HEK293 (cell line): Measurements from ENCODE around the gene ZACN.

ENCODE experiments used
- CTCF ChIA-PET: fragments of 350-600 bp; formaldehyde crosslinking; extraction: SDS; loops from one replicate; lab custom pipeline; 2021; ENCODE audit warnings: antibody characterized with exemption; lab: Yijun Ruan, JAX
- POLR2A ChIA-PET: fragments of 300-600 bp; formaldehyde crosslinking; extraction: SDS; loops from one replicate; lab custom pipeline; 2020; ENCODE audit warnings: antibody characterized with exemption, inconsistent platforms; lab: Yijun Ruan, JAX
- H3K27ac ChIP-seq: fragments of 200-500 bp; sonication (Bioruptor generic); 2 replicates; pipeline ENCODE4 v1.5.1; 2014; ENCODE audit warnings: low read depth, low read length, control low read depth, inconsistent platforms; ENCODE audit errors: extremely low read depth
- H3K36me3 ChIP-seq, 2 experiments: fragments of 200-500 bp in 1 of 2; sonication (Bioruptor generic) in 1 of 2; 1 replicate in 1 of 2; 2 replicates in 1 of 2; pipeline ENCODE4 v1.5.1; 2014 to 2017; ENCODE audit warnings: inconsistent platforms in 2 of 2, low read length in 2 of 2; ENCODE audit not compliant: control insufficient read depth in 2 of 2, insufficient read depth in 1 of 2
- H3K4me1 ChIP-seq: fragments of 200-500 bp; sonication (Bioruptor generic); 2 replicates; pipeline ENCODE4 v1.5.1; 2014; ENCODE audit warnings: mild to moderate bottlenecking, low read length, inconsistent platforms; ENCODE audit not compliant: control insufficient read depth, insufficient read depth
- H3K4me3 ChIP-seq: 2 replicates; pipeline ENCODE4 v1.5.1; 2011; ENCODE audit warnings: low read depth, mild to moderate bottlenecking, control low read depth, low read length, moderate library complexity
- H3K9me3 ChIP-seq: fragments of 200-500 bp; sonication (Bioruptor generic); 2 replicates; pipeline ENCODE4 v1.5.1; 2014; ENCODE audit warnings: low read depth, low read length, inconsistent platforms; ENCODE audit not compliant: control insufficient read depth, insufficient read depth
- GLIS2 ChIP-seq: fragments of 450-650 bp; formaldehyde crosslinking; IDR thresholded peaks from 2 replicates; pipeline ENCODE4 v1.5.1; 2016; ENCODE audit warnings: missing biosample characterization, missing genetic modification characterization
- HIC1 ChIP-seq: fragments of 450-650 bp; formaldehyde crosslinking; IDR thresholded peaks from 2 replicates; pipeline ENCODE4 v1.5.1; 2016; ENCODE audit warnings: missing biosample characterization, missing genetic modification characterization
- HOXD13 ChIP-seq: sonication (generic); formaldehyde crosslinking; IDR thresholded peaks from 2 replicates; pipeline ENCODE4 v1.8.0; 2022; ENCODE audit warnings: missing genetic modification reagents, borderline replicate concordance
- IKZF3 ChIP-seq: fragments of 450-650 bp; IDR thresholded peaks from 2 replicates; pipeline ENCODE4 v1.5.0; 2018; ENCODE audit warnings: missing biosample characterization, mild to moderate bottlenecking, missing genetic modification characterization, moderate library complexity
- INSM2 ChIP-seq: fragments of 450-650 bp; formaldehyde crosslinking; IDR thresholded peaks from 2 replicates; pipeline ENCODE4 v1.5.1; 2016; ENCODE audit warnings: missing biosample characterization, missing genetic modification characterization
- MEIS1 ChIP-seq: sonication (generic); formaldehyde crosslinking; IDR thresholded peaks from 2 replicates; pipeline ENCODE4 v1.8.1; 2022; ENCODE audit warnings: missing genetic modification reagents, mild to moderate bottlenecking, borderline replicate concordance
- RBAK ChIP-seq: fragments of 450-650 bp; formaldehyde crosslinking; IDR thresholded peaks from 2 replicates; pipeline ENCODE4 v1.5.1; 2016; ENCODE audit warnings: missing biosample characterization, missing genetic modification characterization
- WT1 ChIP-seq: fragments of 450-650 bp; formaldehyde crosslinking; IDR thresholded peaks from 2 replicates; pipeline ENCODE4 v1.5.1; 2016; ENCODE audit warnings: missing biosample characterization, missing genetic modification characterization
- ZFP37 ChIP-seq: fragments of 450-650 bp; formaldehyde crosslinking; IDR thresholded peaks from 2 replicates; pipeline ENCODE4 v1.5.1; 2016; ENCODE audit warnings: missing biosample characterization, missing genetic modification characterization
- ZFP69B ChIP-seq: fragments of 450-650 bp; formaldehyde crosslinking; IDR thresholded peaks from 2 replicates; pipeline ENCODE4 v1.5.1; 2016; ENCODE audit warnings: missing biosample characterization, missing genetic modification characterization
- ZIC2 ChIP-seq: fragments of 450-650 bp; formaldehyde crosslinking; IDR thresholded peaks from 2 replicates; pipeline ENCODE4 v1.5.1; 2016; ENCODE audit warnings: missing biosample characterization, missing genetic modification characterization
- ZNF121 ChIP-seq: fragments of 450-650 bp; formaldehyde crosslinking; IDR thresholded peaks from 2 replicates; pipeline ENCODE4 v1.5.1; 2016; ENCODE audit warnings: missing biosample characterization, missing genetic modification characterization
- ZNF133 ChIP-seq: fragments of 450-650 bp; formaldehyde crosslinking; IDR thresholded peaks from 2 replicates; pipeline ENCODE4 v1.5.1; 2016; ENCODE audit warnings: missing biosample characterization, missing genetic modification characterization
- ZNF302 ChIP-seq: fragments of 450-650 bp; formaldehyde crosslinking; IDR thresholded peaks from 2 replicates; pipeline ENCODE4 v1.5.1; 2016; ENCODE audit warnings: missing biosample characterization, missing genetic modification characterization, low read depth
- ZNF335 ChIP-seq: fragments of 450-650 bp; formaldehyde crosslinking; conservative IDR thresholded peaks from 2 replicates; pipeline ENCODE4 v1.5.1; 2016; ENCODE audit warnings: missing biosample characterization, missing genetic modification characterization
- ZNF354C ChIP-seq: fragments of 450-650 bp; formaldehyde crosslinking; IDR thresholded peaks from 2 replicates; pipeline ENCODE4 v1.5.1; 2016; ENCODE audit warnings: missing biosample characterization, missing genetic modification characterization, low read depth, borderline replicate concordance
- ZNF416 ChIP-seq: fragments of 450-650 bp; formaldehyde crosslinking; IDR thresholded peaks from 2 replicates; pipeline ENCODE4 v1.5.1; 2016; ENCODE audit warnings: missing biosample characterization, missing genetic modification characterization
- ZNF530 ChIP-seq: fragments of 450-650 bp; formaldehyde crosslinking; IDR thresholded peaks from 2 replicates; pipeline ENCODE4 v1.5.1; 2016; ENCODE audit warnings: low read depth, missing biosample characterization, missing genetic modification characterization
- ZNF555 ChIP-seq: fragments of 450-650 bp; formaldehyde crosslinking; conservative IDR thresholded peaks from 2 replicates; pipeline ENCODE4 v1.5.1; 2017; ENCODE audit warnings: missing biosample characterization, mild to moderate bottlenecking, missing genetic modification characterization, inconsistent platforms
- ZNF624 ChIP-seq: fragments of 450-650 bp; formaldehyde crosslinking; IDR thresholded peaks from 2 replicates; pipeline ENCODE4 v1.5.1; 2017; ENCODE audit warnings: missing biosample characterization, missing genetic modification characterization
- ZSCAN23 ChIP-seq: fragments of 450-650 bp; formaldehyde crosslinking; IDR thresholded peaks from 2 replicates; pipeline ENCODE4 v1.5.1; 2016; ENCODE audit warnings: missing biosample characterization, missing genetic modification characterization

The ZACN gene

DNA sequence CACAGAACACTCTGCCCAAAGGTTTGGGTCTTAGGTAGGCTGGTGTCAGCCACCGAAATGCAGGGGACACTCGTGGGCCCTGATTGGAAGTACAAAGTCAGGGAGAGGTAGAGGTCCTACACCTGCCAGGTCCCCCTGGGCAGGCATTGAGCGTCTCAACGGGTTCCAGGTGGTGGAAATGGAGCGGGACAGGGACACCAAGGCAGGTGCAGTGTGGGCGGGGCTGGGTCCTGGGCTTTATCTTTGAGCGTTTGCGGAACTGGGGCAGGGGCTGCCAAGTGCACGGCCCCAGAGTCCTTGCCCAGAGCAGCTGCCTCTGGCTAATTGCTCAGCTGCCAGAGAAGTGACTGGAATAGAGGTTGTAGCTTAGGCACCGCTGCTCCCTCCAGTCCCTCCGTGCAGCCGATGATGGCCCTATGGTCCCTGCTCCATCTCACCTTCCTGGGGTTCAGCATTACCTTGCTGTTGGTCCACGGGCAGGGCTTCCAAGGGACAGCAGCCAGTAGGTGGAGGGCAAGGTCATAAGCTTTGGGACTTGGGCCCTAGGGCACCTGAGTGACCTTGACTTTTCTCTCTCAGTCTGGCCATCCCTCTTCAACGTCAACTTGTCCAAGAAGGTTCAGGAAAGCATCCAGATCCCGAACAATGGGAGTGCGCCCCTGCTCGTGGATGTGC is at the start of gene ZACN:
TSS of gene ZACN (plus strand) at position 323 of the 675 bp plus-strand sequence. CDS start at position 406, 83 bp downstream.
- Histone ChIP-seq H3K4me1 (peaks cover 16% of the 10 kb centered on the region), H3K36me3 (peaks cover 0 to 25% of the 10 kb centered on the region in 2 experiments; a peak in 1 of 3 replicates), H3K9me3 (no peaks in the 10 kb centered on the region), H3K4me3 (no peak within 1 kb of the TSS), H3K27ac (no peak within 1 kb of the TSS)
- TF ChIP-seq ZNF555 (tag by site-specific recombination), result no peak
- TF ChIP-seq HOXD13, result no peak
- TF ChIP-seq ZNF624, result no peak
- no peak for TF ChIP-seq RBAK (tag by site-specific recombination)
- no peak for TF ChIP-seq HIC1
- no peak for TF ChIP-seq ZNF335 (tag by site-specific recombination)
- no peak for TF ChIP-seq ZIC2 (tag by site-specific recombination)
- POLR2A ChIA-PET, result interaction anchor here (0.6 to 4.2 kb wide), 6 partner anchors 9 to 186 kb away, joined by 4 to 23 read pairs (median 5); partner anchors contain the start of genes EXOC7 and UBALD2
- CTCF ChIA-PET, result interaction anchor here (0.7 to 1.6 kb wide), 3 partner anchors 42 to 221 kb away, joined by 3 to 10 read pairs (median 3); no protein-coding TSS in a partner anchor

GRCh38 chr17:76032073-76032779 is 46.8 kb upstream of the ZACN start:
- no peak overlapping the region for H3K4me3 ChIP-seq
- no peaks in the 10 kb centered on the region for H3K9me3 ChIP-seq
- ChIA-PET POLR2A (interaction anchor here (0.7 to 0.8 kb wide), 2 partner anchors 40 to 176 kb away, joined by 3 to 4 read pairs; partner anchors contain the start of gene SRP68), CTCF (interaction anchor here (0.6 to 3.3 kb wide), 6 partner anchors 18 to 127 kb away, joined by 3 to 24 read pairs (median 3); no protein-coding TSS in a partner anchor)
- peaks cover 0 to 9% of the 10 kb centered on the region in 2 experiments; a peak in 2 of 3 replicates for H3K36me3 ChIP-seq
- no peak for TF ChIP-seq ZFP37 (tag by site-specific recombination)
- TF ChIP-seq ZNF624, result no peak
- no peak for TF ChIP-seq ZFP69B (tag by site-specific recombination)
- no peak for TF ChIP-seq ZSCAN23
- TF ChIP-seq ZNF416 (tag by site-specific recombination), result no peak
- TF ChIP-seq WT1 (tag by site-specific recombination), result no peak
- no peak for TF ChIP-seq ZNF354C (tag by site-specific recombination)
- no peak for TF ChIP-seq ZNF530 (tag by site-specific recombination)
- no peak for TF ChIP-seq IKZF3 (tag by site-specific recombination)
- peaks cover 12% of the 10 kb centered on the region for H3K4me1 ChIP-seq
- H3K27ac ChIP-seq, result no peak overlapping the region

DNA sequence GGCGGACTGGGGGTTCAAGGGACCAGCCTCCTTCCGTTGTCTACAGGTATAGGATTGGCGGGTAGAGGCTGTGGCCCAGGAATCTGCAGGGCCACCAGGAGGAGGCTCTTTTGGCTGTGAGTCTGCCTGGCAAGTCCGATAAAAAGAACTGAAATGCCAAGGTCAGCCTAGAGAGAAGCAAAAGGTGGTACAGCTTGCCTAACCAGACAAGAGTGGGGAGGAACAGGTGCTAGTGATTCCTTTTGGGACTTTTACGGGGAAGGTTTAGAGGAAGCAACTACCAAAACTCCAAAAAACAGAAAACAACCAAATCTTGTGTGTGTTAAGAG is 46.2 kb upstream of the ZACN start:
- Histone ChIP-seq H3K4me1 (peaks cover 10% of the 10 kb centered on the region), H3K27ac (no peak overlapping the region), H3K36me3 (peaks cover 0 to 11% of the 10 kb centered on the region in 2 experiments; a peak in 2 of 3 replicates)
- CTCF ChIA-PET, result interaction anchor here (0.7 to 3.3 kb wide), 4 partner anchors 18 to 128 kb away, joined by 3 to 24 read pairs (median 3); no protein-coding TSS in a partner anchor
- no peak for TF ChIP-seq ZNF302 (tag by site-specific recombination)
- TF ChIP-seq ZNF133, result no peak
- no peak for TF ChIP-seq MEIS1 (CRISPR knock-in tag)
- TF ChIP-seq GLIS2, result no peak
- no peak for TF ChIP-seq ZNF121 (tag by site-specific recombination)
- TF ChIP-seq INSM2 (tag by site-specific recombination), result no peak
- TF ChIP-seq, all 188 proteins: peak for 0
- Histone ChIP-seq H3K9me3 (no peaks in the 10 kb centered on the region), H3K4me3 (no peak overlapping the region)
- POLR2A ChIA-PET, result interaction anchor here (0.8 kb wide), 1 partner anchor 40 kb away, joined by 3 read pairs; the partner anchor contains the start of gene SRP68
